ENCODE data around the gene EAPP. TPM values are rescaled to one million over a fixed set of nuclear protein-coding genes. Genes with fewer than 3 reads are reported as not detected.
"Not testable (repeated sequence)": the region's sequence is repeated elsewhere in the genome, so short reads cannot be mapped to it uniquely, and the experiment has no call there.

The EAPP gene
- polyA plus RNA-seq, 1 donor = 32.0 TPM

- no peak for DNase-seq (ENCODE audit: low read depth)
These were observed 57.0 kb downstream of the EAPP start for GRCh38 chr14:34482463-34482862.

- no peak for DNase-seq (ENCODE audit: low read depth)
These were observed 59.8 kb downstream of the EAPP start for GRCh38 chr14:34479694-34480093.

GRCh38 chr14:34478261-34478660 lies 61.2 kb downstream of the EAPP start:
- no peak for DNase-seq (ENCODE audit: low read depth)

GRCh38 chr14:34476036-34476435 lies 63.5 kb downstream of the EAPP start:
- not testable (repeated sequence) for DNase-seq (ENCODE audit: low read depth)

GRCh38 chr14:34475163-34475562 lies 64.3 kb downstream of the EAPP start:
- no peak for DNase-seq (ENCODE audit: low read depth)

GRCh38 chr14:34474187-34474679 lies 65.3 kb downstream of the EAPP start:
- DNase-seq (ENCODE audit: low read depth) = no peak

GRCh38 chr14:34472706-34473279 lies 66.7 kb downstream of the EAPP start:
- DNase-seq (ENCODE audit: low read depth) = no peak

GRCh38 chr14:34470319-34470718 lies 69.2 kb downstream of the EAPP start:
- no peak for DNase-seq (ENCODE audit: low read depth)

- no peak for DNase-seq (ENCODE audit: low read depth)
These were observed 72.8 kb downstream of the EAPP start for GRCh38 chr14:34466691-34467090.

Other genes with a start within 250 kb of the EAPP start
- 21.6 TPM for gene SPTSSA, start 77.5 kb downstream of the EAPP start, polyA plus RNA-seq (ENCODE audit: insufficient read length)
- 68.1 TPM for gene SNX6, start 90.4 kb upstream of the EAPP start, polyA plus RNA-seq (ENCODE audit: insufficient read length)
- 818 TPM for gene CFL2, start 174.9 kb upstream of the EAPP start, polyA plus RNA-seq (ENCODE audit: insufficient read length)